HG03139 (cell line): ENCODE results near the gene IQCE.
"Not testable (repeated sequence)": the region's sequence is repeated elsewhere in the genome, so short reads cannot be mapped to it uniquely, and the experiment has no call there.

ENCODE experiments used
- ATAC-seq: cut with Tn5 transposase; IDR thresholded peaks from one replicate; pipeline ENCODE4 v1.9.1; 2021; ENCODE audit not compliant: unreplicated experiment

IQCE gene

DNA sequence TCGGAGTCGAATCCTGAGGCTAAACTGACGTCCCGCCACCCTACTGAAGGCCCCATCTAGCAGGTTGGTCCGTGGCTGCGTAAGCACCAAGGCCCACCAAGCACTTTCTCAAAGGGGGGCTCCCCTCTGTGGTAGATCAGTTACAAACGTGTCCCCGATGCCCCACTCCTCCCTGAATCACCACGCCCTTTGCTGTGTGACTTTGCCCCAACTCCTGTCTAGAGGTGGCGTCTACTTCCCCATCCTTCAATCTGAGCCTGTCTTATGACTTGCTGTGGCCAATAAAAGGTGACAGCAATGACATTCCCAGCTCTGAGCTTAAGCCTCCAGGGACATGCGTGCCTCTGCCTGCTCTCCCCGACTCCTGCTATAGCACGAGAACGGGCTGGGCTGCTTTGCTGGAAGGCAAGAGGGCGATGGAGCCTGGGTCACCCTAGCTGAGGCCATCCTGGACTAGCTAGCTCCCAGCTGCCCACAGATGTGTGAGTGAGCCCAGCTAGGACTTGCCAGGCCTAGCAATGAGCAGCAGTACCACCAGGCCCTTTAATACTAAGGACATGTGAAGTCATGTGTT is 26.5 kb upstream of the IQCE start:
- ATAC-seq: not testable (repeated sequence)

- ATAC-seq: not testable (repeated sequence)
Observed at GRCh38 chr7:2532816-2533215, 26.0 kb upstream of the IQCE start.

DNA sequence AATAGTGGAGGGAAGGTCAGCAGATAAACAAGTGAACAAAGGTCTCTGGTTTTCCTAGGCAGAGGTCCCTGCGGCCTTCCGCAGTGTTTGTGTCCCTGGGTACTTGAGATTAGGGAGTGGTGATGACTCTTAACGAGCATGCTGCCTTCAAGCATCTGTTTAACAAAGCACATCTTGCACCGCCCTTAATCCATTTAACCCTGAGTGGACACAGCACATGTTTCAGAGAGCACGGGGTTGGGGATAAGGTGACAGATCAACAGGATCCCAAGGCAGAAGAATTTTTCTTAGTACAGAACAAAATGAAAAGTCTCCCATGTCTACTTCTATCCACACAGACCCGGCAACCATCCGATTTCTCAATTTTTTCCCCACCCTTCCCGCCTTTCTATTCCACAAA is 25.2 kb upstream of the IQCE start:
- ATAC-seq: not testable (repeated sequence)

GRCh38 chr7:2534214-2534613 is 24.6 kb upstream of the IQCE start:
- not testable (repeated sequence) for ATAC-seq

GRCh38 chr7:2535872-2536627 is 22.7 kb upstream of the IQCE start:
- not testable (repeated sequence) for ATAC-seq

- ATAC-seq: no peak
Observed at GRCh38 chr7:2537981-2538851, 20.6 kb upstream of the IQCE start.

DNA sequence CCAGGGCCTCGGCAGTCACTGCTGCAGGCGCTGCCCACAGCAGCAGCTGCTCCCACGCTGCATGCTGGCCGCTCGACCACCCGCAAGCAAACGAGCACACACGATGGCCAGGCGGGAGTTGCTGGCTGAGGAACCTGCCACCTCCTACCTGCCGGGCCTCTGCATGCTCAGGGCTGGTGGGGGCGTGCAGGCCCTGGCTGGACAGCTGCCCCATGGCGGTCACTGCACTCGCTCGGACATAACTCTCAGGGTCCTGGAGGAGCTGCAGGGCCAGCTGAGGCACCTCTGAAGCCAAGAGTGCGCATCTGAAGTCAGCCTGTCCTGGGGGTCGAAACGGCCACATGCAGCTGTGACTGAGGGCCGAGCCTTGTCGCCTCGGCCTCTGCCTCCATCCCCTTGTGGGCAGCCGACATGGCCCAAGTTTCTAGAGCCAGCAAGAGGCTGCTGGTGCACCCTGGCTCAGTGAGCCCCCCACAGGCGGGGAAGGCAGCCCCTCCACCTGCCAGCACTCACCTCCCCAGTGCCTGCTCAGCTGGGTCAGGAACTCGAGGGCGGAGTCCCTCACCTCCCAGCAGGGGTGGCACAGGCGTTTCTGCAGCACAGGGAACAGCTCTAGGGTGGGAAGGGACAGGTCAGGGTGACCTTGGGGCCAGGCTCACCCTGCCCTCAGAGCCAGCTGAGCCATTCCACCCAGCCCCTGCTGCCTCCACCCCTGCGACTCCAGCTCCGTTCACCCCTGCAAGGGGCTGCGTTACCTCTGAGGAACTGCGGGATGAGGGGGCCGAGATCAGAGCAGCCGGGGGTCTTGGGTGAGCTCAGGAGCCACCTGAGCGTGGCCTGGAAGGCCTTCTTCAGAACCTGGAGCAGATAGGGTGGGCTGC is 19.5 kb upstream of the IQCE start:
- no peak for ATAC-seq

GRCh38 chr7:2540133-2540532 is 18.6 kb upstream of the IQCE start:
- ATAC-seq: no peak

DNA sequence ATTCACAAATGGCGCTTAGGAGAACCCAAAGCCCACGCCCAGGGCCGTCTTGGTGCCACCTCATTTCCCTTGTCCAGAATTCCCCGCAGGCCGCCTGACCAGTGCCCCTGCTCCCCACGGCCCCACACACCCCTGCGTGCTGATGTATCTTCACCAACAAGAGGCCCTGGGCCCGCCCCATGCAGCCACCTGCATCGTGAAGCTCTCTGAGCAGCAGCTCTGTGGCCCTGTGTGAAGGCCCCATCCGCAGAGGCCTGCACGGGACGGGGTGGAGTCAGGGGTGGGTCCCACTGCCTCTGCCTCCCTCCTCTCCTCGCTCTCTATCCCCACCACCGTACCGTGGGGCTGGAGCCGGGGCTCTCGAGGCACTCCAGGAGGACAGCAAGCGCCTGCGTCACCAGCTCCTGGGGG is 18.1 kb upstream of the IQCE start:
- no peak for ATAC-seq

GRCh38 chr7:2541291-2542010 is 17.3 kb upstream of the IQCE start:
- no peak for ATAC-seq

- ATAC-seq: no peak
Observed at GRCh38 chr7:2542011-2542915, 16.5 kb upstream of the IQCE start.

DNA sequence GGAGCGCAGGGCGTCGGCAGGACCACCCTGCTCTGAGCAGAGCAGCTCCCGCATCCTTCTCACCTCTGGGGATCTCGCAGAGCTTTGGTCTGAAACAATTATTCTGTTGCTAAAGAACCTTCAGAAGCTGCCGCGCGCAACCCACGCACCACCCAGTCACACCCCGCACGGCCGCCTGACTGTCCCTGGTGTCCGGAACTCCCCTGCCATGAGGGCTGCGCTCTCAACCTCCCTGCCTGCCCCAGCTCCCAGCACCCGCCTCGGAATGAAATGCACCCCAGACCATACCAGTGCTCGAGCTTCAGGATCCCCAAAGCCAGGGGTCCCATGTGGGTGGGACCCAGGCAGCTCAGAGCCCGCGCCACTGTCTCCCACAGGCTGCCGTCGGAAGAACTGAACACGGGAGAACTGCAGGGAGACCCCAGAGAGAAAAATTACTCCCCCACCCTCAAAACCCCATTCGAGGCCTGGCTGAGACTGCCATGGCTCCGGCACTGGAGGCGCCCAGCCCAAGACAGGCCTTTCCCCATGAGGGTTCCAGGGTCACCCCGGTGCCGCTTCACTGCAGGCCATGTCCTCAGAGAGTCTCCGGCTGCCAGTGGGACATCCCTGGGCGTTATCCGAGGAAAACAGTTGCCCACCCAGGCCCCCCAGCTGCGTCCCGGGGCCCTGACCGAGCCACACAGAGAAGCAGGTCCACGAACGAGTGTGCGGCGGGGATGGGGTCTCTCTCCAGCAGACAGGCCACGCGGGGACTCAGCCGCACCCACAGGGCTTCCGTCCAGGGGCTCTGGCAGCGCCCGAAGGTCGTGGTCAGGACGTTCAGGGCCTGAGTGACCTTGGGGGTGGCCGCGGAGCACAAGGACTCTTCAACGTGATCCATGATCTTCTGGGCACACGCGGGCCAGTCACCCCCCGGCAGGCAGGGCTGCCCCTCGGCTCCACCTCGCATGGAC is 15.6 kb upstream of the IQCE start:
- ATAC-seq: no peak

DNA sequence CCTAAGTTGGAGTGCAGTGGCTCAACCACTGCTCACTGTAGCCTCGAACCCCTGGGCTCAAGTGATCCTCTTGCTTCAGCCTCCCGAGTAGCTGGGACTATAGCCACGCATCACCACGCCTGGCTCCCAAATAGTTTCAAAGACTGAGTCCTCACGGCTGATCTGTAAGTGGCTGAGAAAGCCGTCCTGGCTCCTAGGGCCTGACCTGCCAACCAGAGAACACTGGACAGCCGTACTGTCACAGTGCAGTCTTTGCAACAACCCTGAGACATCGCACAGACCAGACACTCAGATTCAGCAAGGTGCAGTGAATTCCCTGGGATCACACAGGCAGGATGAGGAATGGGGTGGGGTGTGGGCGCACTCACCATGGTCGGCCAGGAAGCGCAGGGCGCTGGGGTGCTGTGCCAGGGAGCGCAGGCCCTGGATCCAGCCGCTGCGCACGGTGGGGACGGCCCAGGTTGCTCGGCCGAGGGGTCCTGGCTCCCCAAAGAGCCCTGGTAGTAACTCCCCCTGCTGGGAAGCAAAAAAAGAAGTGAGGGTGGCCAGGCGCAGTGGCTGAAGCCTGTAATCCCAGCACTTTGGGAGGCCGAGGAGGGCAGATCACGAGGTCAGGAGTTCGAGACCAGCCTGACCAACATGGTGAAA is 14.1 kb upstream of the IQCE start:
- no peak for ATAC-seq

GRCh38 chr7:2545746-2546425 is 12.9 kb upstream of the IQCE start:
- no peak for ATAC-seq

- ATAC-seq: no peak
Observed at GRCh38 chr7:2546776-2547586, 11.8 kb upstream of the IQCE start.

- no peak for ATAC-seq
Observed at GRCh38 chr7:2551418-2551817, 7.4 kb upstream of the IQCE start.
